OCI-M2 (cell line): Measurements from ENCODE around the gene GIGYF2.

ENCODE experiments used
- DNase-seq: peaks from one replicate; lab custom pipeline; 2025; ENCODE audit not compliant: unreplicated experiment; lab: John Stamatoyannopoulos, UW

The GIGYF2 gene

DNA sequence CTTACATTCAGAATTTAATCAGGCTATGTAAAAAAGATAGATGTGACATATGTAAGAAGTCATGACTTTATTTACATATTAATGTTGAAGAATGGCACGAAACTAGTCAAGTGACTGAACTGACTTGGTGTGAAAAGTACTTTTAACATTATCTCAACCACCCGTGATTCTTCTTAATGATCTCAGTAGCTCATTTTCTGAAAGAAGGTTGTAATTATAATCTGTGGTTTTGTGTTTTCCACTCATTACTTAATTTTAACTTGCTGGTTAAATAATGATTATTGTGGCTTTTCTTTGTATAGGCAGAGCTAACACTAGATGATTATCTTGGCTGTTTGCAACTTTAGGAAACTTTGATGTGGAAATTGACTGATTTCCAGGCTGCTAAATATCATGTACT, 60.8 kb downstream of the GIGYF2 start:
- no peak for DNase-seq

DNA sequence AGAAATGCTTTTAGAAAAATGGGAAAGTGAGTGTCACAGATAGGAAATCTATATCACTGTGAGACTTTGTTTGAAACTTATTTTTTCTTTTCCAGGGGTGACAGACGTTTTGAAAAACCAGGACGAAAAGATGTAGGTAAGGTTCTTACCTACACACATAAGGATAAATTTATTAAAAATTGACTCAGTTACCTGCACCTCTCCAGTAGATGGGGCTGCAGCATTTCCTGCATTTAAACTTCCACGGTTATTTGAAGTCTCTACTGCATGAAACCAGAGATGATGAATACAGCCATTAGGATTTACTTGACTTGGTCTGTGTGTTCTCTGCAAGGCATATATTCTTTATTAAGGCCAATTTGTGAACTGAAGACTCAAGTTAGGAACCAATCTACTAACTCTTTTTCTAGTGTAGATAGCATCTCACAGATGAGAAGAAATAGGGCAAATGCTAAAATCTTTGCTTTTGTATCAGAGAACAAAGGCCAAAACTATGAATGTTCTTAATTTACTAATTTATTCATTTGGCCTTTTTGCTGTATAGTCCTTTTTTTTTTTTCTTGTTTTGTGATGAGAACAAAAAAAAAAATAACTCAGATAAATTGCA, 64.3 kb downstream of the GIGYF2 start:
- no peak for DNase-seq

DNA sequence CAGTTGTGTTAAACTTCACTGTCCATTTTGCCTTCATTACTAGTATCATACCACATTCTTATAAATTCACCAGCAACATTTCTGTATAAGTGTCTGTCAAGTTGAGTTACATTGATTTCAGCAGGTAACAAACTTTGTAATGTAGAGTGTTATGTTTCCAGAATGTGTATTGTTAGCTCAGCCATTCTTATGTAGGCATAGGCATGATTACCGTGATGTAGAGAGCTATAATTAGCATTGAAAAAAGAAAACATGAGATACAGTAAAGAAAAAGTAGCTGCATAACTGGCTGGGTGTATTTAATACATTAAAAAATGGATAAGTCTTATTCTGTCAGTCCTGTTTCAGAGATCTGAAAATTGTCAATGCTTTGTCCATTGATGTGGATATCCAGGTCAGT, 70.7 kb downstream of the GIGYF2 start:
- DNase-seq, result no peak

DNA sequence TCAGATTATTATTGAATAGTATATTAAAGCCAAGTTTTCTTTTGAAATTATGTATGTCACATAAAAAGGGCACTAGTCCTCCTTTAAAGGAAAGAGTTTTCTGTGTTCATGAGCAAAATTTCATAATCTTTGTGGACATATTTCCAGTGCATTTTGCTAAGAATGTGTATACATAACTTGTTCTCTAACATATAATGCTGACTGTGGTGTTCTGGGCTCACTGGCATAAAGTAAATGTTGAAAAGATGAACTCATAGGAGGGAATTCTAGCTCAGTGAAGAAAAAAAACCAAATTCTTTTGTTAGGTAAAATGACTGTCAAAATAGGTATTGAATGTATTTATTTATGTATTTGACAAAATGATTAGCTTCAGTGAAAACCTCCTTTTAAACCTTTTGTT, 73.1 kb downstream of the GIGYF2 start:
- no peak for DNase-seq

DNA sequence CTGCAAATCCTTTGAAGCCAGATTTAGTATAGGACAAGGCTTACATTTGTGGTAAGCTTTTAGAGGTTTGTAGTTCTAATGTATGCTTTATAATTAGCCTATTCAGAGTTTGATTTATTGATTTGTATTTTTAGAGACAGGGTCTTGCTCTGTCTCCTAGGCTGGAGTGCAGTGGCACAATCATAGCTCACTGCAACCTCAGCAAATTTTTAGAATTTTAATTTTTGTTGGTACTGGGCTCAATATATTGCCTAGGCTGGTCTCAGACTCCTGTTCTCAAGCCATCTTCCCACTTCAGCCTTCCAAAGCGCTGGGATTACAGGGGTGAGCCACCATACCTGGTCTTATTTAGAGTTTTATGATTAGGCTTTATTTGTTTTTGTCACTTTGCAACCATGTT, 74.7 kb downstream of the GIGYF2 start:
- no peak for DNase-seq

DNA sequence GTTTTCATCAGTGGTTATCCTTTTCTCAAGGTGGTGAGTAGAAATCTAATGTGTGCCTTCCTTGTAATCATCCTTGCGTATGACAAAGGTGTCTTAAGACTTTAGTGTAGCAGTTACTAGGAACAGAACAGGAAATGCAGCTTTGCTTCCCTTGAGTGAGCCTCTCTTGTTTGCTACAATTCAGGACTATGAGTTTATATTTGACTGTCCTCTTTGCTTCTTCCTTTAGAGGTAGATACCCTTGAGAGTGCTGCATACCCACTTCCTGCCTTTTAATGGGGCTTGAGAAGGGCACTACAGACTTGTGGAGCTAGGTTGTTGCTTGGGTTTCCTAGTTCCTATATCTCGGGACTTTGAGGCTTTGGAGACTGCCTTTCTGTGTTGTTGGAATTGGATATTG, 75.4 kb downstream of the GIGYF2 start:
- no peak for DNase-seq

DNA sequence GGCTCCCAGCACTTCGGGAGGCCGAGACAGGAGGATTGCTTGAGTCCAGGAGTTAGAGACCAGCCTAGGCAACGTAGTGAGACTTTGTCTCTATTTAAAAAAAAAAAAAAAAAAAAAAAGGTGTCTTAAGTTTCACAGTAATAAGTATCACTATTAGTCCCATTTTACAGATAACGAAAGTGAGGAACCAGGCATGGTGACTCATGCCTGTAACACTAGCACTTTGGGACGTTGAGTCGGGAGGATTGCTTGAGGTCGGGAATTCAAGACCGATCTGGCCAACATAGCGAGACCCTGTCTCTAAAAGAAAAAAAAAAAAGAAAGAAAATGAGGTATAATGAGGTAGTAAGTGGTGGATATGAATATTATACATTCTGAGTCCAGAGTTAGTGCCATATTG, 76.7 kb downstream of the GIGYF2 start:
- no peak for DNase-seq

DNA sequence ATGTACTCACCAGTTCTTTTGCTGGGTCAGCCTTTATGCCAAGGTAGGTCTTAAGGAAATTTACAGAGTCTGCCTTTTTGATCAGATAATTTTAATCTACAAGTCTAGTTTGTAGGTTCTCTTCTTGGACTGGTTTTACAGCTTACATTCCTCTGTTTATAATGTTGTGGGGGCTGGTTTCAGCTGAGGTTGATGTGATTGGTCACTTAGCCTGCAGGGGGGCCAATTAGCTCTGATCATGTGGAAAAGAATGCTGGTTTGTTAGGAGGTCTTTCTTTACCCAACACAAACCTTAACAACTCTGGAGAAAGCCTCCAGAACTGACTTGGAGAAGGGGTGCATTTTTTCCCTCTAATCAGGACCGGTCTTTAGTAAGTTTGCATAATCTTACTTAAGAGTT, 79.3 kb downstream of the GIGYF2 start, which contains the start of gene KCNJ13:
Gene KCNJ13, minus strand, starts transcription at position 131 of the 400 bp plus-strand sequence. CDS start 5,203 bp downstream, outside the sequence.
- no peak for DNase-seq

DNA sequence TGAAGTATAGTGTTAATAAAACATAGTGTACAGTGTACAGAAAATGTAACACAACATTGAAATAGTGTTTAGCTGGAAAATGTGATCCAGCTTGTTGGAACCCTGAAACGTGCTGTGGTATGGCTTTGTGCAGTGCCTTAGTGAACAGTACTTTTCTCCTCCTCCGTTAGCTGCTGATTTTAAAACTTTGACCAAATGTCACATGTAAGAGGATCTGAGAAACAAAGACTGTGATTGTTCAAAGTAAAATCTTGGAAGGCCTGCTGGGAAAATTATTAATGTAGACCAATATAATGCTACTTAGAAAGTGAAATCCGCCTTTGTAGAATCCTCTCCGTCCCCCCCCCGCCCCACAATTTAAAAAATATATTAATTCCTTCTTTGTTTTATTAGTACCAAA, 80.1 kb downstream of the GIGYF2 start:
- no peak for DNase-seq

DNA sequence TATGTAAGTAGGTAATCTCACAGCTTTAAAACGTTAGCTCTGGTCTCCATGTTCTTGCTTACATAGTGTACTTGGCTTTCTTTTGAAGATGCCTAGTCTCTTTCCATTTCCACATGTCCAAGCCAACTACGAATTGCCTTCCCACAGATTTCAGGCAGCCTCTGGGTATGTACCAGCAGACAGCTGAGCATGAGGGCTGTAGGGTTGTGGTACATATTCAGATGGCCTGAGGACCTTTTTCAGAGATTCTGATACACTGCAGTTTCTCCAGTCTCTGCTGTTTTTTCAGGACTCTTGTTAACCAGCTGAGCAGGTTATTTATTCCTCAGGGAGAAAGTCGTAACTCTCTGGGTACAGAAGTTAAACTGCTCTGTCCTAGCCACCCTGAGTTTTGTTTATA, 82.3 kb downstream of the GIGYF2 start:
- DNase-seq, result no peak

DNA sequence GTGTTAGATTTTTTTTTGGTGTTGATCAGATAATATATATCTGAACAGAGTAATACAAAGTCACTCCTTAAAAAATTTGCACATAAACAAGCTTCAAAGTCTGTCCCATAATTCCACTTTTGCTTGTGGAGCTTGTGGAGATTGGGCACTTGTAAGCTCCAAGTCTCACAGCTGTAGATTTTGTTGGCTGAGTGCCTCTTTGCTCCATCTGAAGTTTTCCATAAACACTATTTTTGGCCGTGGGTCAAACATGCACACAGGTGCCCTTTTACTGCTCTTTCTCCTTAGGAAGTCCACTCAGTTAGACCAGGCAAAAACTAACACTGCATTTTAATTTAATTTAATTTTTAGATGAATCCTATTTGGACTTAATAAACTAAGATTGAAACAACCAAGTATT, 82.8 kb downstream of the GIGYF2 start:
- DNase-seq, result no peak

DNA sequence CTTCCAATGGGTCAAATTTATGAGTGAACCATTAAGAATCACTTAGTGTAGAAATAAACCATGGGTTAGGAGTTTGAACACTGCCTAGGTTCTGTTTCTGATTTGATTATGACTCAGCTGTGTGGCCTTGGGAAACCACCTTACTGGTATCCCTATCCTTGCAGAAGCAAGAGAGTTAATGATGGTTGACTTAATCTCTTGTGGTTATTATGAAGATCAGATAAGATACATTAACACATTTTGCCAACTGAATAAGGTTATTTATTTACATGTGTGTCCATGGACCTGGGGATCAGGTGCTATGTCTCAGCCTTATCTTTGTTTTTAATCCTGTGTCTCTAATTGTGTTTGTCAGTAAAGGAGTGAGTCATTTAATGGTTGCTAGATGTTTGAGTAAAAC, 84.6 kb downstream of the GIGYF2 start:
- DNase-seq, result no peak

DNA sequence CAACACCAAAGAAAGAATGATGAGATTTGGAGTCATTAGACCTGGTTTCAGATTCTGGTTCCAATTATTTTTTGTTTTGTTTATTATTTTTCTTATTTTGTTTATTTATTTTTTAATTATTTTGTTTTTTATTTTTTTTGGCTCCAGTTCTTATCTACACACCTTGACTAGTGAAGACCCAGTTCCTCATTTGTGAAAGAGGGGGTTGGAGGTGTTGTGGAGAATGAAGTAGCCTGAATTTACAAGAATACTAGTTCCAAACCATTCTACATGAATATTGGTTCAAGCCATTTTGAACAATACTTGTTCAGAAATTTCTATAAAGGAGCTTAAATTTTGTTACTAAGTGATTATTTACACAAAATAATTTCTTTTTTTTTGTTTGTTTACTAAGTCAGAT, 86.1 kb downstream of the GIGYF2 start:
- DNase-seq, result no peak

DNA sequence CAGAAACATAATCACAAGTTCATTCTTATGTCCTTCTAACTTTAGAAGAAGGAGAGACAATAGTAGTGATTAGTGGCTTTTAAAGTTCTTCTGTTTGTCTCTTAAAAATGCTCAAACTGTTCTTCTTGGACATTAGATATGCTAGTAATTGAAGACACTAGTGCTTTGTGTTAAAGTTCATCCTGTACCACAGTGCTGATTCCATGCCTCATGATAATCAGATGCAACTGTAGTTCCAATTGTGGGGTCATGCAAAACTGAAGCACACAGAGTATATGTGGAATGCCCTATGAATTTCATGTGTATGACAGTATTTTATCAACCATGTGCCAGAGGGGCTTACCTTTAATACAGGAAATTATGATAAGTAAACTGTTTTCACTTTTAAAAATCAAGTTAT, 90.7 kb downstream of the GIGYF2 start:
- DNase-seq, result no peak

DNA sequence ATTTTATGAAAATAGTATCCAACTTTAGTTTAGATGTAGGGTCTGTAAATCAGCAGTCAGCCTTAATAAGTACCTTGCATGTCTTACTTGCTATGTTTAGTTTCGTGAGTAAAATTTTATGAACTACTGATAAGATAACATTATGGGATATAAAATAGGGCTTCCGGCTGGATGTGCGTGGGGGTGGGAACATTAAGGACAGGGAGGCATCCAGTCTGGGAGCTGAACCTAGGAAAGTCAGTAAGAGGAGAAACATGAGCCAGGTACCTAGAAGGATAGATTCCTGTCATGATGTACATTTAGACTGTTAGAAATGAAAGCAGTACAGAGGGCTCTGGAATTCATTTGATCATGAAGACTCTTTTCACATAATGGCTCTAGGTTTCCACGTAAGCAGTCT, 92.0 kb downstream of the GIGYF2 start:
- DNase-seq, result no peak

DNA sequence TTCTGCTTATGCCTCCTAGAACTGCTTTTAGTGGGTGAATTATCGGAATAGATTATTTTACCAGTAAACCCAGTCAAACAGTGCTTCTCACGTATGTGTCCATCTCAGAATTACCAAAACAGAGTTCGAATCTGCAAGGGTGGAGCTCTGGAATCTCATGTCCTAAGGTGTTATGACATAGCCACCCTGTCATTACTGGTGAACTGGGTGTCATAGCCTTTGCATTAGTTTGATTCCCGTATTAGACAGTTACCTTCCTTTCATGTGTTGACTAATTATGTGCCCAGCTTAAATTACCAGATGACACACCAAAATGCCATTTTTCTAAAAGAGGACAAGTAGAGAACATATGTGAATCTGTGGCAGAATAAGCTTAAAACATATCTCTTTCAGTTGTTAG, 94.4 kb downstream of the GIGYF2 start:
- no peak for DNase-seq

DNA sequence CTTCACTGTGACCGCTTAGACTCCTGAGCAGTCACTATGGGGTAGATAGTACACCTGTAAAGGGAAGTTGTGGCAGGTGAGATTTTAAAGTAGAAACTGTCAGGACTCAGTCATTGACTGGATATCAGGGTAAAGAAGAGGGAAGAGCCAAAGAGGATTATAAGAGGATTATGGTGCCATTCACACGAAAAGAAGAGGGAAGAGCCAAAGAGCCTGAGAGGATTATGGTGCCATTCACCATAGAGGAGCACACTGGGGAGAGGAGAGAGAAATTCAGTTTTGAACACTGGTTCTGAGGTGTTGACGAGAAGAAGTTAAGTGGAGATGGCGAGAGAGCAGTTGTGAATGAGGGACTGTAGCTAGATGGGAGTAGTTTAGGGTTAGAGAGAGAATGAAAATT, 96.1 kb downstream of the GIGYF2 start:
- no peak for DNase-seq

DNA sequence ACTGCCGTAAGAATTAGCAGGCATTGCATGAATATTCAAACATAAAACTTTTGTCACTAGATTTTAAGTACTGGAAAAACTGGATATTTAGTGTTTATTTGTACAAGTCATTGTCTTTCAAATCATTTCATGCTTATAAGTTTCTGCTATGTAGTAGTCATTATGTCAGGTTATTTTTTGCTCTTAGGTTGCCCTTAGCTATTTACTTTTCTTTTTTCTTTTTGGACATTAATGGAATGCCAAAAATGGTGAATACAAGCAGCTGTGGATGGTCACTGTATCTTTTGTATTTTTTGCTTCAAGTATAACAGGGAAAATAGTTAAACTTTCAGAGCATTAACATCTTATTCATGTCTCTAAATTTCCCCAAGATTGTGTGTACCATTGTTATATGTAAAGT, 97.8 kb downstream of the GIGYF2 start:
- DNase-seq, result no peak

DNA sequence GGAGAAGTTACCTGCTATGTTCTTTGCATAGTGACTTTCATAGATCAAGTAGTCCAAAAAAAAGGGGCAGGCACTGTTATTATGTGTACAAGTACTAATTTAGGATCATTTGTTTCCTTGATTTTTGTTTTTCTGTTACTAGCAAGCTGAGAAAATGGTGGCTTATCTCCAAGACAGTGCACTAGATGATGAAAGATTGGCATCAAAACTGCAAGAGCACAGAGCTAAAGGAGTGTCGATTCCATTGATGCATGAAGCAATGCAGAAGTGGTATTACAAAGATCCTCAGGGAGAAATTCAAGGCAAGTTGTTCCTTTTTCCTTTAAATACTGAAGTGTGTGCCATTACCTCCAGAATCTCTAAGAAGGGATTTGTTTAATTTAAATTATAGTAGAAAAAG, 98.8 kb downstream of the GIGYF2 start:
- no peak for DNase-seq

DNA sequence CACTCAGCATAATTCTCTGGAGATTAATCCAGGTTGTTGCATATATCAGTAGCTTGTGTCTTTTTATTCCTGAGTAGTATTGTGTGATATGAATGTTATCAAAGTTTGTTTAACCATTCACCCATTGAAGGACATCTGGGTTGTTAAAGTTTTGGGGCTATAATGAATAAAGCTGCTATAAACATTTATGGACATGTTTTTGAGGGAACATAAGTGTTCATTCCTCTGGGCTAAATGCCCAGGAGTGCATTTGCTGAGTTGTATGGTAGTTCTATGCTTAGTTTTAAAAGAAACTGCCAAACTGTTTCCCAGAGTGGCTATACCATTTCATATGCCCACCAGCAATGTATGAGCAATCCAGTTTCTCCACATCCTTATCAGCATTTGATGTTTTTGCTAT, 101.1 kb downstream of the GIGYF2 start:
- DNase-seq, result no peak

DNA sequence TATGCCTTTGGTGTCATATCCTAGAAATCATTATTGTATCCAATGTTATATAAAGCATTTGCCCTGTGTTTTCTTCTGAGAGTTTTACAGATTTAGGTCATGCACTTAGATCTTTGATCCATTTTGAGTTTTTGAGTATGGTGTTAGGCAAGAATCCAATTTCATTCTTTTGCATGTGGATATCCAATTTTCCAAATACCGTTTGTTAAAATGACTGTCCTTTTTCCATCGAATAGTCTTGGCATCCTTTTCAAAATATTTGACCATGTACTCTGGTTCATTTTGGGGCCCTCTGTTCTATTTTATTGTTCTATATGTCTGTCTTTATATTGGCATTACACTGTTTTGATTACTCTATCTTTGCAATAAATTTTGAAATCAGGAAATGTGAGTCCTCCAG, 103.0 kb downstream of the GIGYF2 start:
- DNase-seq, result no peak

DNA sequence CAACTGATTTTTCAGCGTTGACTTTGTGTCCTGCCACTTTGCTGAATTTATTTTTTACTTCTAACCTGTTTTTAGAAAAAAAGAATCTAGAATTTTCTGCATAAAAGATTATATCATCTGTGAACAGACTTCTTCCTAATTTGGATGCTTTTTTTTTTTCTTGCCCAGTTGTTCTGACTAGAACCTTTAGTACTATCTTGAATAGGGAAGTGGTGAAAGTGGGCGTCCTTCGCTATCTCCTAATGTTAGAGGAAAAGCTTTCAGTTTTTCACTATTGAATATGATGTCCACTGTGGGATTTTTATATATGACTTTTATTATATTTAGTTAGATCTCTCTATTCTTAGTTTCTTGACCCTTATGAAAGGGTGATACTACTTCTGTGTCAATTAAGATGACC, 105.0 kb downstream of the GIGYF2 start:
- DNase-seq, result no peak

DNA sequence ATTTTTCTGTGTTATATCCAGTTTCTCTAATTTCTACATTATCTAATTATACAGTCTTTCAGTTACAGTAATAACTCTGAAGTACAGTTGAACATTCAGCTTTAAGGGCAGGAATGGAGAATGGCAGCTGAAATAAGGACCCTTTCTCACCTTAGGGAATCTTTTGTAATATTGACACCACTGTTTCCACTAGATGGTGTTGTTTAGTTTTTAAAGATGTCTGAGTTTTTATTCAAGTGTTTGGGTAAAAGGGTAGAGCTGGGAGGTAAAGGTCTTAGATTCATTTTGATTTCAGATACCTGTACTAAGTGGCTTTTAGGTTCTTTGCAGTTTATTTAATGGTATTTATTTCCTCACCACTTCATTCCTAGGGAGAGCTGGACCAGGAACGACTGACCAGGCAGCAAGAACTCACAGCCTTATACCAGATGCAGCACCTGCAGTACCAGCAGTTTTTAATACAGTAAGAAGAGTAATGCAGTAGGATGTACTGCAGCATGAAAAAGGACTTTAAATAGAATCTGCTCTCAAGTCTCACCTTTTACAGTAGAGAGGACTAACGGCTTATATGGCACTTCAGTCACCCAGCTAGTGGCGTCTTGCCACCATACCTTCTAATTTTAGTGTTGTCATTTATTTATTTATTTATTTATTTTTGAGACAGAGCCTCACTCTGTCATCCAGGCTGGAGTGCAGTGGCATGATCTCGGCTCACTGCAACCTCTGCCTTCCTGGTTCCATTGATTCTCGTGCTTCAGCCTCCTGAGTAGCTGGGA, 112.4 kb downstream of the GIGYF2 start:
- no peak for DNase-seq
